GM19395 (cell line): ENCODE measurements around the gene SLC23A2.
"Not testable (repeated sequence)": the region's sequence is repeated elsewhere in the genome, so short reads cannot be mapped to it uniquely, and the experiment has no call there.

Experiments
- ATAC-seq: cut with Tn5 transposase; IDR thresholded peaks from one replicate; pipeline ENCODE4 v1.9.1; 2021; ENCODE audit warnings: mild to moderate bottlenecking, moderate library complexity; ENCODE audit not compliant: unreplicated experiment

SLC23A2 gene

DNA sequence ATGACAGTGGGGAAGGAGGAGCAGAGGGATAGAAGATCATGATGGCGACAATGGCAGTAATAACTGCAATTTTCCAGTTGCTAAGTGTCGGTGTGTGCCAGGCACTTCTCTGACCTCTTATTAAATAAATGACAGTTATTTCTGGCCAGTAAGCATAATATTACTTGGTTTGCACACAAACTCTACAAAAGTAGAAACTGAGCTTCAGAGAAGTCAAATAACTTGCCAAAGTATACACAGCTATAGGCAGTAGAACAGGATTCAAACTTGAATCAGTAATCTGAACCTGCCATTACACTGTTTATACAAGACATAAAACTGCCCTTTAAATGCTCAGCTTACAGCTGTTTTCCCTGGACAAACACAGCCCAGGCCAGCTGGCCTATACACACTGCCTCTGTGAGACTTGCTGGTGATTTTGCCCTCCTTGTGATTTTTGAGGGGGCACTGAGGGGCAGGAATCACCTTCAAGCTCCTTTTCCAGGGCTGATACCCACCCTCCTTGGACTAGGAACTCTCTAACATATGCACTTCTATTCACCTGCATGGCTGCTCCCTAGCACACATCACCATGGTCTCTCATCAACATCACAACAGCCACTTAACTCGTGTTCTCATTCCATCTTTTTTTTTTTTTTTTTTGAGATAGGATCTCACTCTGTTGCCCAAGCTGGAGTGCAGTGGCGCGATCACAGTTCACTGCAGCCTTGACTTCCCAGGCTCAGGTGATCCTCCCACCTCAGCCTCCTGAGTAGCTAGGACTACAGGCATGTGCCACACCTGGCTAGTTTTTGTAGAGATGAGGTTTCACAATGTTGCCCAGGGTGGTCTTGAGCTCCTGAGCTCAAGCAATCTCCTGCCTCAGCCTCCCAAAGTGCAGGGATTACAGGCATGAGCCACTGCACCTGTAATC lies 63.6 kb downstream of the SLC23A2 start:
- ATAC-seq, result no peak

DNA sequence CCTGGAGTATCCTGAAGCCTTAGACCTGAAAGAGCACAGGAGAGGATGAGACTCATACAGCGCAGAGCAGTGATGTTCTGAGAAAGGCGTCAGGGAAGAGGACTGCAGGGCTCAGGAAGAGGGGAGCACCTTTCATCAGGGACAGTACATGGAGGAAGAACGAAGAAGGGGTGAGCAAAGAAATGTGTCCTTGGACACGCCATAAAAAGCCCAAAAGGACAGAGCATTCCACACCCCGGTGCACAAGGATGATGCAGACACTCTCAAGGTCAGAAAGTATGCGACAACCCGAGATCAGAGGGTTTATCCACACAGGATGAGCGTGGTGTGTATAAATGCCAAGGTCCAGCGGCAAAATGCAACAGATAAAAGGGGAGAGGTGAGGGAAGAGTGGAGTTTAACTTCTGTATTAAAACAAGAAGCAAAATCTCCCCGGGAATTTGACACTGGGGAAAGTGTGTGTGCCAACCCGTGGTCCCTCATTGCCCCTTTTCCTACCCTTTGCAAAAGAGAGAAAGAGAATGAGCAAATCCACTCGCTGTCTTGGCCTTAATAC lies 64.4 kb downstream of the SLC23A2 start:
- no peak for ATAC-seq

DNA sequence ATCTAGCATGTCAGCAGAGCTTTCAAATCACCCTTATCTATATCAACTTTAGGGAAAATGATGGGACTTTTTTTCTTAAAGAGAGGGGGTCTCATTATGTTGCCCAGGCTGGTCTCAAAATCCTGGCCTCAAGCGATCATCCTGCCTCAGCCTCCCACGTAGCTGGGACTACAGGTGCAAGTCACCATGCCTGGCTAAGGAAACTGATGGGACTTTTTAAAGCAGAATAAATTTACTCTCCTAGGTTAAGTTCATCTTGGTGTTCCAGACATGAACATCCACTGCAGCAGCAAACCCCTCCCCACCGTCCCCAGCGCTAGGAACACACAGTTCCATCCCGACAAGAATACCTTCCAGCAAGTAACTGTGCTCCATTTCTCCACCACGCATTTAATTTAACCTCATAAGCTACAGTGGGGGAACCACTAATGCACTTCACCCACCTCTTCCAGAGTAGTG lies 64.9 kb downstream of the SLC23A2 start:
- ATAC-seq, result no peak

DNA sequence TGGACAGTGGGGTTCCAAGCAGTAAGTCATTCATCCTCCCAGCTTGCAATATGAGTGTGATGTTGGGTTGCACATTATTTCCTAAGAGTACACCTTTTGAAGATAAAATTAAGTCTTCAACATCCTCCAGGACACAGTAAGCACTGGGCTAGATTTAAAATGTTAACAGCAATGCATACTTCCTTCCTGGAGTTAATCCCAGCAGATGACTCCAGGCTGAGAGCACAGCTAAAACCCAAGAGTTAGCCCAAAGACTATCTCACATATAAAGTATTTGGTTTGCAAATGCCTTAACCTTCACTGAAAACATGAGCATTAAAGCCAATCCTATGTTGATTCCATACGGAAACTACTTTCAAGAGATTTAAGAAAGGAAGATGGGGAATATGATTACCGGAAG lies 69.2 kb downstream of the SLC23A2 start:
- ATAC-seq, result no peak

DNA sequence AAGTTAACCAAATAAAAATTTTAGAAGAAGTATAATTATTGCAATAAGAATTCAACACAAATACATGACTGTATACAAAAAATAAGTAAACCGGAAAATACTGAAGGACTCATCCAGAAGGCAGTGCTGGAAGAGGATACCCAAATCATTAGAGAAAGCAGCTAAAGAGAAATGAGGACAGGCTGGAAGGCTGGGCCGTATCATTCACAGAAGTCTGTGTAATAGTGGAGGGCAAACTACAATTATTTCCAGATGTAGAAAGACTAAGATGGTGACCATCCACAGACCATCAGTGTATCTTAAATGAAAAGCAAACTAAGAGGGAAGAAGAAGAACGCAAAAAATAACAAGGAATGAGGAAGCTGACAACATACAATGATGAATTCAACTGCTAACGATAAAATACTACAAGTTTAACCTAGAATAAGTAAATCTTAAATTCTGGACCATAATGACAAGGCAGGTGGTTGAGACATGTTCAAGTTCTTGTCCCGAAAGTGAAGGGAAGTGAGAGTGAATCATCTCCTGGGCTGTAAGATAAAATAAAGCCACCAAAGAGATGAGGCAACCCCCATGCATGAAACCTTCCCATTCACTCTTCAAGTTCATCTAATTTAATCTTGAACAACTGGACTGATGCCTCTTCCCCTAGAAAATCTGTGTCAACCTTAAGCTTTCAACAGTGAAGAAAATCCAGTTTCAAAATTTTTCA lies 71.5 kb downstream of the SLC23A2 start:
- no peak for ATAC-seq

DNA sequence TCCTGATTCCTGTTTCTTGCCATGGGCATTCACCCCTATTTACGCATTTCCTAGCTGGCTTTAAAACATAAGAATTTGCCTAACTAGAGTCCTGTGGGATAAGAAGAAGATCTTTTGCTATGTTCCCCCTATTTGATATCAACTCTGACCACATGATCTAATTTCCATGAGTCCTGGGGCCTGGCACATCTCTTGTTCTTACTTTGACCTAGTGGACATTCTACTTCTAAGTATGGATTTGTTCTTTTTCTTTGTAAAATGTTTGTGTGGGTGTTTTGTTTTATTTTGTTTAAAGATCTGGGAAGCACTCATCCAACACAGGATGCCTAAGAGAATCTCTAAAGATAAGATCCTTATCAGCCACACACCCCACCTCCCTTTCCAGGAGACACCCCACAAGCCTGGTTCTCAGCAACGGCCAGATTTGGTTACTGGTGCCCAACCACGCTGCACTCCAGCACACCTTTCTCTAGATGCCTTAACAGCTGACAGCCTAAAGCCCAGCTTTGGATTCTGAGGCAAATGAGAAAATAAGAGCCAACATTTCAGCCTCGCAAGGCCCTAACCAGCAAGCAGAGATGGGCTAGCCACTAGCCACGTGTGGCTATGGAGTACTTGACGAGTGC lies 74.7 kb downstream of the SLC23A2 start:
- ATAC-seq, result no peak

DNA sequence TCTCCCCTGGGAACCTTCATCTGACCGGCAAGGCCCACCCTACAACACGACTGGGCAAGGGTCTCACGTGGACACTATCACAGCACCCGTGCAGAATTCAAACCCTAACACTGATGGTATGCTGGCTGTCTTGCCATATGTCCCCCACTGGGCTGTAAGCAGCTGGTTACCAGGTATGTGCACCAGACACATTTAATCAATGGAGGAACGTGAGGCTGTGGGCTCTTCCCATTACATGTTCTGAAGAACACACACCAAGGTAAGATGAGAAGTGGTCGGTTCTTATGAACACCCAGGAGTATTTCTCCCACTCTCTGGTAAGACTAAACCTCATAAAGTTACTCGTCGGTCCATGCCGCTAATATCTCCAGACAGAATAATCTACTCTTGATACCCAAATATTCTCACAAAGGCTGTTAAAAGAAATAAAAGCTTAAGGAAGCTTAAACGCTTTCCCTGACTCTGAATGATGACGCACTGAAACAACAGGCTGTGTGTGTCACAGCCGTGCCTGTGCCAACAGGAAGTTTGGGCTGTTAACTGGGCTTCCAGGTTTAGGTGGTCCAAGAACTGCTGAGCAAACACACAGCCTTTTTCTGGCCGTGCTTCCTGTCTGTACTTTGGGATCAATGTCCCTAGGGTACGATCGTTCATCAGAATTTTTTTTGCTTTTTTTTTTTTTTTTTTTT lies 75.3 kb downstream of the SLC23A2 start:
- no peak for ATAC-seq

DNA sequence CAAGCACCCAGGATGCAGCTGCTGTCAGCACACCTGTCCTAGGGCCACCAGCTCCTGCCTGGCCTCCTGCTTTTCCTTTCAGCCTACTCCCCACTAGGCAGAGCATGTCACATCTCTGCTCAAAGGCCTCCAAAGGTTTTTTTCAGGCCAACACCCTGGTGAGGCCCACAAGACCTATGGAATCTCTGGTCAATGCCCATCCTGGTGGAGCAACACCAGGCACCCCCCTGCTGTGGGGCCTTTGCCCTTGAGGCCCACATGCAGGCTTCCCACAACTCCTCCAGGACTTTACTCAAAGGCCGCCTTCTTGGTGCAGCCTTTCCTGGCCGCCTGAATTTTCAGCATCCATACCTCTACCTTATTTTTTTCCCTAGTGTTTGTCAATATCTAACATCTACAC lies 76.9 kb downstream of the SLC23A2 start:
- no peak for ATAC-seq

DNA sequence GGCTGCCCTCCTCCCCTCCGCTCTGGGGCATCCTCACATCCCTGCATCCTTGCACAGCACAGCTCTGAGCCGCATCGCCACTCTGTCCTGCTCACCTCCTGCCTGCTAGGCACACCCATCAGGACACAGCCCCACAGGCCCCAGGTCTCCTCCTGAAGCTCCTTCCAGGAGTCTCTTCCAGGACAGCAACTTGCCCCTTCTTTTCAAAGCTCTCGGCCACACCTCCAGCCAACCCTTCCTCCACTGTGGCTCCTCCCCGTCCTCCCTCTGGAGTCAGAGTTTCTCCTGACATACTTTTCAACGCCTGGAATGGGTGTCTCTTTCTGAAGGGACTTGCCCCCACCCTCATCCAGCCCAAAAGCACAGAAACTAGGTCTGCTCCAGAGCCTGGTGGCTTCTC lies 77.3 kb downstream of the SLC23A2 start:
- ATAC-seq, result no peak

DNA sequence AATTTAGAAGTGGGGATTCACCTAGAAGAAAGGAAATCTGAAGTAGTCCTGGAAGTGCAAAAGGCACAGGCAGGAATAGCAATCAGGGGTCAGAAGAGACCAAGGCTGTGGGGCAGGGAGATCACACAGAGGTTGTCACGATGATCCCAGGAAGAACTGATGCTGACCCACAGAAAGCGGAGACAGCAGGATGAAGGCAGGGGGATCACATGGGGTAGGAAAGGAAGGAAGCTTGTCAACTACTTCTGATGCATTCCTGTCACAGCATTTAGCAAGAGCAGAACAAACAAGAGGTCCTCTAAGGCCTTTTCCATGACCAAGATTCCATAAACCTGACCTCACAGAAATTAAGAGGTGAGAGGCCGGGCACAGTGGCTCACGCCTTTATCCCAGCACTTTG lies 79.1 kb downstream of the SLC23A2 start:
- ATAC-seq, result no peak

DNA sequence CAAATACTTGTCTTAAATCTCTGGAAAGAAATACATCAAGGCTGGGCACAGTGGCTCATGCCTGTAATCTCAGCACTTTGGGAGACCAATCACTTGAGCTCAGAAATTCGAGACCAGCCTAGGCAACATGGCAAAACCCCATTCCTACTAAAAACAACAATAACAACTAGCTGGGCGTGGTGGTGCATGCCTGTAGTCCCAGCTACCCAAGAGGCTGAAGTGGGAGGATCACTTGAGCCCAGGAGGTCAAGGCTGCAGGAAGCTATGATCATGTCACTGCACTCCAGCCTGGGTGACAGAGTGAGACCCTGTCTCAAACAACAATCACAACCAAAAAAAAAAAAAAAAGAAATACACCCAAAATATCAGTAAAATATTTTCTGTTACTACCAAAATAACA lies 80.0 kb downstream of the SLC23A2 start:
- not testable (repeated sequence) for ATAC-seq

DNA sequence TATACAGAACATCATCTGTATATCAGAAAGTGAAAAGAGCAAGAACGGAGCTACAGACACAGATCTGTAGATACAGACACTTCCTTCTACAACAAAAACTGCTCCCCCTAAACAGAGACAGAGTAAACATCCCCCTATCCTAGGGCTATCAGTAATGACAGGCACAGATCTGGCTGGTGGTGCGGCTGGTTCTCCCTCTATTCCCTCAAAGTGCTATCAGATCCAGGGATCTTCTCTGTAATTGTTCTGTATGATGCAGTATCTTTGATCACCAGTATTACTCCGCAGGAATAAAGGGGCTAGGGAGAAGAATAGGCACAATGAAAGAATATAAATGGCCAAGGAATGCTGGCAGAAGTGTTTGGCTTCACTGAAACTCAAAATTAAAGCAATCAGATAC lies 80.7 kb downstream of the SLC23A2 start:
- ATAC-seq, result no peak

DNA sequence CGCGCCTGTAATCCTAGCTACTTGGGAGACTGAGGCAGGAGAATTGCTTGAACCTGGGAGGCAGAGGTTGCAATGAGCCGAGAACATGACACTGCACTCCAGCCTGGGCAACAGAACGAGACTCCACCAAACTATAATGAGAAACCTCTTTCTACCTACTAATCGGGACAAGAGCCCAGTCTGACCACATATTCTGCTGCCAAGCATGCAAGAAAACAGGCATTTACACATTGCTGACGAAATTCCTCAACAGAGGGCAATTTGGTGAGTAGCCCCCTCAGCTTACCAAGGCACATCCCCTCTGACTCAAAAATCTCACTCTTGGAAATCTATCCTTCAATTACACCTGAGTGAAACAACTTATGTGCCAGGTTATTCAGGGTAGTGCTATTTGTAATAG lies 81.2 kb downstream of the SLC23A2 start:
- no peak for ATAC-seq

DNA sequence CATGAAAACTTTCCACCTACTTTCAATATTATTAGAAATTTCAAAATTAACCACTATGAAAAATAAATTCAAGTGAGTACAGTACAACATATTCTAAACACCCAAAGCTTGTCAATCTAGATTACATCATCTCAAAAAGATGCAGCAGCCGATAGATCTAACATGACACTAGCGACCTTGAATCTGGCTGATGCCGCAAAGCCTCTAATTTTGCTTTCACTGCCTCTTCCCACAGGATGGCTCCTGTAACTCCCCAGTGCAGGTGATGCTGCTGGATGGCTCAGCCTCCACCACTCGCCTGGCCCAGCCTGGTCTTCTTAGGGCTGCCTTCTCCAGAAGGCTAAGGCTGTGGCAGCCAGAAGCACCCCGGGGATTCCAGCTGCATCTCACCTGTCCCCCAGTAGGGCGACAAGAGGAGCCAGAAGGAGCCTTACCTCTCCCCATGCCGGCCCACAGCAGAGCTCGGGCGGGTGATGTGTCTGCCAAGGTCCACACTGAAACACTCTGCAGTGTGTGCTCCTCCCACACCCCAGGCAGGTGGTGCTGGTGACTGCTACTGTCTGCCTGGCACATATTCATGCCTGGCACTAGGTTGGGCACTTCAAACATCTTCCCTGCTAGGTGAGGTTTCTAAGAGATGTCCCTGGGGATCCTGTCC lies 82.1 kb downstream of the SLC23A2 start:
- no peak for ATAC-seq

DNA sequence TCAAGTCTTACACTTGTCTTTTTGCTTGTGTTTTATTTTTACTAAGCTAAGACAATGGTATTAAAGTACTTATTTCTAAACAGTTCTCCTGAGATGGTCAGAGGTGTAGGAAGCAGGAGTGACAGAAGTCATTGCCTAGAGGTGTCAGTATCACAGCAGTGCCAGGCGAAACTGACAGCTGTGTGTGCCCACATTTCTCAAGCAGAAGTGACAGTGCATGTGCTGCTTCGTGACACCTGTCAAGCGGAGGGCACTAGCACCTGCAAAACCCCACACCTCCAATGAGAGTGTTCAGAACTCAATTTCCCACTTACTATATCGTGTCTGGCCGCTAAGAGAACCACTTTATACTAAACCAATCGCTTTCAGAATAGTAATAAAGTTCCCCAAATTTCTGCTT lies 82.8 kb downstream of the SLC23A2 start:
- no peak for ATAC-seq

DNA sequence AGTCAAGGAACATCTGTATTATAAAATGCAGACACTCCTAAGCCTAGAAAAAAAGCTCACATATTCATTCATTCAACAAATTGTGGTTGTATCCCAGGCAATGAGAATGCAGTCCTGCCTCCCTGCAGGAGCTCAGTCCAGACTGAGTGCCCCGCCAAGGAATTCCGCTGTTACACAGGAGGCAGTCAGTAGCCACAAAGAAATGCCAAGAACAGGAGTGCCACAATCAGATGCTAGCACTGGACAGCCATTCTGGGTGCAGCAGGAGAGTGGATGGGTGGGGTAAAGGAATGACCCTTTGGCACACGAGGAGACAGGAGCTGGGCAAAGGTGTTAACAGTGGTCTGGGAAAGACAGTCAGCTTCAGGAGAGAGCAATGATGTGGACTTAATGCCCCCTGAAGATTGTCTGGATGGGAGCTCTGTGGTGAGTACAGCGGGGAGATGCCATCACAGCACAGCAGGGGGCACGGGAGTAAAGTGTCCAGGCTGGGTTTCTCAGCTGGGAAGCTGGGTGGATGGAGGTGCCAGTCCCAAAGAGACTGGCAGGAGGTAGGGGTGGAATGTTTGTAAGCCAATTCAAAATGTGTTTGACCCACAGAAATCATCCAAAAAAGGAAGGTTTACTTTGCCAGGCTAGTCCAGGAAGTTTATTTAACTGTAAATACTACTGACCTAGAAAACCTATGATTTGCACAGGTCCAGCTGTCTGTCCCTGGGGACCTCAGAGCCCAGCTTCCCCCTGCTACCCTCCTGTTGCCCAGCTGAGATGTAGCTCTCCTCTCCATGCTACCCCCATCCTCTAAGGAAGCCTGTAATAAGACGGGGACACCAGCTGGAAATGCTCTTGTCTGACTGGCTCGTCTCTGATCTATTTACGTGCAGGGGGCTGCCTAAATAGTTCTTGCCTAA lies 84.1 kb downstream of the SLC23A2 start:
- ATAC-seq, result no peak

DNA sequence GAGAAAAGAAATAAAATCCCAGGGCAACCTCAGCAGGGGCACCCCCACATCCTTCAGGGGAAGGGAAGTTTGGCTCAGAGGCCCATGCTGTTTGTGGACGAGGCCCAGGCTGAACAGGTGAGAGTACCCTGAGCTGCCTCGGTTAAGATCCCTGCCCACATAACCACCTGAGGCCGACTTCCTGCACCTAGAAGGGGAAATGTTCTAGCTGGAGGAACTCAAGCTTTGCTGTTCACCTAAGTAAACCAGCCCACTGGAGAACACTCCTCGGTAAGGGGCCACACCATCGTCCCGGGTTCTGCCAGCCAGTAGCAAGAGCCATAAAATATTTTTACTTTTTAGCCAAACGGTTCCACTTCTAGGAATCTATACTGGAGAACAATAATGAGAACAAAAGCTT lies 88.2 kb downstream of the SLC23A2 start:
- ATAC-seq, result no peak

DNA sequence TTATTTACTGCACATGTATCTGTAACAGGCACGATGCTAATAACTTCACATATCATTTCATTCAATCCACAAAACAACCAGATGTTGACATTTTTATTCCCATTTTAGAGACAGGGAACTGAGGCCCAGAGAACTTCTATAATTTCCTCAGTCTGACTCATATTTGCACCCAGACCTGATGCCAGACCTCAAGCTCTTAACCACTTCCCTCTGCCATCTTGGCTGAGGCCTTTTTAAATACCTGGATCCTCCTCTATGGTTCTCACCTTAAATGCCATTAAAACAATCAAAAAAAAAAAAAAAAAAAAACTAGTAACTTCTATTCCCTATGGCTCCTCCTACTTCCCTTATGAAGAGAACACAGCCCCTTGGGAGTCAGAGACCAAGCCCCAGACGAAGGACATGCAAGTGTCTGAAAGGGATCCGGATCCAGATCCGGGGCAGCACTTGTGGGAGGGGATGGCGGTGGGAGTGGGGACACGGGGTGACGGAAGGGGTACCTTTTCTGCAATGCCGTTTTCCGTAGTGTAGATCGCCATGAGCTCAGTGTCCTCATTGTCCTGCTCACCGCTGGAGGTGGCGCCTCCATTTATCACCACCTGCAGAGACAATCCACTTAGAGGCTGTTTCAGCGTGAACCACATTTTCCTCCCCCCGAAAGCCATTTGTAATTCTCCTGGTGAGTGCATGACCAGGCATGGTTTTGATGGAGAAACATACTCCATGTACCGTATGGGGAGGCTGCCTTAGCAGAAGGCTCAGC lies 88.7 kb downstream of the SLC23A2 start:
- ATAC-seq, result no peak

DNA sequence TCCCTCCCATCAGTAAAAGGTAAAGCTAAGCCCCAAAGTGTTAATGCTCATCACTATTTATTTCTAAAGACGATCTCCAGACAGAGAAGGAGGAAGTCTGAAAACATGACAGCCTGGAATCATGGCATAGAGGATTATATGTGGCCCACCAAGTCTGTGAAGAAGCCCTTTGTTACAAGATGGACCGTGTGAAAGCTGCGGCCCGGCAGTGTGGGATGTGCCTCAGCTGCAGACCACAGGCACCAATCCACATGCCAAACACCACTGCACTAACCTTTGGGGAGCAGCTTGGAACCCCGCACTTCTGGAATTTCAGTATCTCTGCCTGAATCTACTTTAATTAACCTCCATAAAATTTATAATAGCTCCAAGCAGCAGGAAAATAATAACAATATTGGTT lies 90.4 kb downstream of the SLC23A2 start:
- no peak for ATAC-seq
